Erythroblast (primary cell): ENCODE measurements around the gene PTGIS.

Source experiments
- GATA1 ChIP-seq: IDR thresholded peaks from 2 replicates; pipeline ENCODE4 v1.6.1; 2011; ENCODE audit warnings: low read depth, mild to moderate bottlenecking, control low read depth, low read length, moderate library complexity
- POLR2A ChIP-seq: IDR thresholded peaks from 2 replicates; pipeline ENCODE4 v1.6.1; 2011; ENCODE audit warnings: mild to moderate bottlenecking, low read length

- TF ChIP-seq POLR2A (no peak), GATA1 (no peak)
These were observed 15.4 kb upstream of the PTGIS start for GRCh38 chr20:49583343-49583668.
